ENCODE measurements around the gene CCDC192.
"Not testable (repeated sequence)": the region's sequence is repeated elsewhere in the genome, so short reads cannot be mapped to it uniquely, and the experiment has no call there.

The CCDC192 gene

GRCh38 chr5:127772531-127772930, 69.3 kb downstream of the CCDC192 start:
- Histone ChIP-seq H3K27ac (ENCODE audit: low read length) (no peak overlapping the region), H3K36me3 (ENCODE audit: control insufficient read depth, low read depth, low read length) (no peaks in the 10 kb centered on the region), H3K27me3 (ENCODE audit: control insufficient read depth, insufficient read depth, low read length) (no peaks in the 10 kb centered on the region), H3K4me3 (ENCODE audit: low read length) (no peak overlapping the region), H3K9me3 (ENCODE audit: control insufficient read depth, low read depth, low read length) (no peaks in the 10 kb centered on the region), H3K9ac (ENCODE audit: low read length) (no peak overlapping the region), H3K4me1 (ENCODE audit: control insufficient read depth, low read depth, low read length) (no peaks in the 10 kb centered on the region)

GRCh38 chr5:127774221-127774620, 71.0 kb downstream of the CCDC192 start:
- Histone ChIP-seq H3K4me1 (ENCODE audit: control insufficient read depth, low read depth, low read length) (no peaks in the 10 kb centered on the region), H3K27ac (ENCODE audit: low read length) (no peak overlapping the region), H3K9me3 (ENCODE audit: control insufficient read depth, low read depth, low read length) (no peaks in the 10 kb centered on the region), H3K27me3 (ENCODE audit: control insufficient read depth, insufficient read depth, low read length) (no peaks in the 10 kb centered on the region), H3K9ac (ENCODE audit: low read length) (no peak overlapping the region), H3K4me3 (ENCODE audit: low read length) (no peak overlapping the region), H3K36me3 (ENCODE audit: control insufficient read depth, low read depth, low read length) (no peaks in the 10 kb centered on the region)

GRCh38 chr5:127776477-127776876, 73.3 kb downstream of the CCDC192 start:
- H3K9me3 ChIP-seq (ENCODE audit: control insufficient read depth, low read depth, low read length) = no peaks in the 10 kb centered on the region
- H3K4me1 ChIP-seq (ENCODE audit: control insufficient read depth, low read depth, low read length) = no peaks in the 10 kb centered on the region
- no peaks in the 10 kb centered on the region for H3K27me3 ChIP-seq (ENCODE audit: control insufficient read depth, insufficient read depth, low read length)
- no peak overlapping the region for H3K9ac ChIP-seq (ENCODE audit: low read length)
- no peaks in the 10 kb centered on the region for H3K36me3 ChIP-seq (ENCODE audit: control insufficient read depth, low read depth, low read length)
- no peak overlapping the region for H3K4me3 ChIP-seq (ENCODE audit: low read length)
- H3K27ac ChIP-seq (ENCODE audit: low read length) = no peak overlapping the region

- H3K27me3 ChIP-seq (ENCODE audit: control insufficient read depth, insufficient read depth, low read length) = no peaks in the 10 kb centered on the region
- no peaks in the 10 kb centered on the region for H3K9me3 ChIP-seq (ENCODE audit: control insufficient read depth, low read depth, low read length)
- no peaks in the 10 kb centered on the region for H3K36me3 ChIP-seq (ENCODE audit: control insufficient read depth, low read depth, low read length)
- no peaks in the 10 kb centered on the region for H3K4me1 ChIP-seq (ENCODE audit: control insufficient read depth, low read depth, low read length)
- no peak overlapping the region for H3K4me3 ChIP-seq (ENCODE audit: low read length)
- H3K27ac ChIP-seq (ENCODE audit: low read length) = no peak overlapping the region
- no peak overlapping the region for H3K9ac ChIP-seq (ENCODE audit: low read length)
Measured at GRCh38 chr5:127777957-127778356, 74.8 kb downstream of the CCDC192 start.

GRCh38 chr5:127782450-127782849, 79.3 kb downstream of the CCDC192 start:
- not testable (repeated sequence) for H3K9me3 ChIP-seq (ENCODE audit: control insufficient read depth, low read depth, low read length); H3K4me1 ChIP-seq (ENCODE audit: control insufficient read depth, low read depth, low read length); H3K9ac ChIP-seq (ENCODE audit: low read length); H3K27ac ChIP-seq (ENCODE audit: low read length); H3K36me3 ChIP-seq (ENCODE audit: control insufficient read depth, low read depth, low read length); H3K4me3 ChIP-seq (ENCODE audit: low read length); H3K27me3 ChIP-seq (ENCODE audit: control insufficient read depth, insufficient read depth, low read length)

- H3K27me3 ChIP-seq (ENCODE audit: control insufficient read depth, insufficient read depth, low read length) = no peaks in the 10 kb centered on the region
- no peaks in the 10 kb centered on the region for H3K36me3 ChIP-seq (ENCODE audit: control insufficient read depth, low read depth, low read length)
- no peak overlapping the region for H3K27ac ChIP-seq (ENCODE audit: low read length)
- no peak overlapping the region for H3K4me3 ChIP-seq (ENCODE audit: low read length)
- no peaks in the 10 kb centered on the region for H3K9me3 ChIP-seq (ENCODE audit: control insufficient read depth, low read depth, low read length)
- H3K9ac ChIP-seq (ENCODE audit: low read length) = no peak overlapping the region
- no peaks in the 10 kb centered on the region for H3K4me1 ChIP-seq (ENCODE audit: control insufficient read depth, low read depth, low read length)
Measured at GRCh38 chr5:127785098-127785927, 82.1 kb downstream of the CCDC192 start.

GRCh38 chr5:127791439-127791838, 88.2 kb downstream of the CCDC192 start:
- Histone ChIP-seq H3K4me1 (ENCODE audit: control insufficient read depth, low read depth, low read length) (peaks cover under 1% of the 10 kb centered on the region), H3K9me3 (ENCODE audit: control insufficient read depth, low read depth, low read length) (no peaks in the 10 kb centered on the region), H3K27me3 (ENCODE audit: control insufficient read depth, insufficient read depth, low read length) (no peaks in the 10 kb centered on the region), H3K36me3 (ENCODE audit: control insufficient read depth, low read depth, low read length) (no peaks in the 10 kb centered on the region), H3K4me3 (ENCODE audit: low read length) (no peak overlapping the region), H3K9ac (ENCODE audit: low read length) (no peak overlapping the region), H3K27ac (ENCODE audit: low read length) (no peak overlapping the region)

- H3K36me3 ChIP-seq (ENCODE audit: control insufficient read depth, low read depth, low read length); H3K27me3 ChIP-seq (ENCODE audit: control insufficient read depth, insufficient read depth, low read length); H3K27ac ChIP-seq (ENCODE audit: low read length); H3K4me1 ChIP-seq (ENCODE audit: control insufficient read depth, low read depth, low read length); H3K9ac ChIP-seq (ENCODE audit: low read length); H3K9me3 ChIP-seq (ENCODE audit: control insufficient read depth, low read depth, low read length); H3K4me3 ChIP-seq (ENCODE audit: low read length): not testable (repeated sequence)
Measured at GRCh38 chr5:127791908-127792307, 88.7 kb downstream of the CCDC192 start.

- H3K27me3 ChIP-seq (ENCODE audit: control insufficient read depth, insufficient read depth, low read length) = no peaks in the 10 kb centered on the region
- no peak overlapping the region for H3K9ac ChIP-seq (ENCODE audit: low read length)
- no peaks in the 10 kb centered on the region for H3K9me3 ChIP-seq (ENCODE audit: control insufficient read depth, low read depth, low read length)
- H3K27ac ChIP-seq (ENCODE audit: low read length) = no peak overlapping the region
- peaks cover 3% of the 10 kb centered on the region for H3K4me1 ChIP-seq (ENCODE audit: control insufficient read depth, low read depth, low read length)
- no peaks in the 10 kb centered on the region for H3K36me3 ChIP-seq (ENCODE audit: control insufficient read depth, low read depth, low read length)
- no peak overlapping the region for H3K4me3 ChIP-seq (ENCODE audit: low read length)
Measured at GRCh38 chr5:127793052-127793451, 89.9 kb downstream of the CCDC192 start.

GRCh38 chr5:127793879-127794278, 90.7 kb downstream of the CCDC192 start:
- Histone ChIP-seq H3K27me3 (ENCODE audit: control insufficient read depth, insufficient read depth, low read length) (no peaks in the 10 kb centered on the region), H3K4me1 (ENCODE audit: control insufficient read depth, low read depth, low read length) (peaks cover 4% of the 10 kb centered on the region), H3K4me3 (ENCODE audit: low read length) (no peak overlapping the region), H3K36me3 (ENCODE audit: control insufficient read depth, low read depth, low read length) (no peaks in the 10 kb centered on the region), H3K9ac (ENCODE audit: low read length) (no peak overlapping the region), H3K27ac (ENCODE audit: low read length) (no peak overlapping the region), H3K9me3 (ENCODE audit: control insufficient read depth, low read depth, low read length) (no peaks in the 10 kb centered on the region)

GRCh38 chr5:127796211-127796610, 93.0 kb downstream of the CCDC192 start:
- Histone ChIP-seq H3K4me3 (ENCODE audit: low read length) (no peak overlapping the region), H3K9me3 (ENCODE audit: control insufficient read depth, low read depth, low read length) (no peaks in the 10 kb centered on the region), H3K27me3 (ENCODE audit: control insufficient read depth, insufficient read depth, low read length) (no peaks in the 10 kb centered on the region), H3K36me3 (ENCODE audit: control insufficient read depth, low read depth, low read length) (no peaks in the 10 kb centered on the region), H3K27ac (ENCODE audit: low read length) (no peak overlapping the region), H3K4me1 (ENCODE audit: control insufficient read depth, low read depth, low read length) (peaks cover 13% of the 10 kb centered on the region), H3K9ac (ENCODE audit: low read length) (no peak overlapping the region)

GRCh38 chr5:127799293-127799905, 96.2 kb downstream of the CCDC192 start:
- Histone ChIP-seq H3K4me3 (ENCODE audit: low read length) (no peak overlapping the region), H3K36me3 (ENCODE audit: control insufficient read depth, low read depth, low read length) (no peaks in the 10 kb centered on the region), H3K9me3 (ENCODE audit: control insufficient read depth, low read depth, low read length) (no peaks in the 10 kb centered on the region), H3K27me3 (ENCODE audit: control insufficient read depth, insufficient read depth, low read length) (no peaks in the 10 kb centered on the region), H3K27ac (ENCODE audit: low read length) (no peak overlapping the region), H3K4me1 (ENCODE audit: control insufficient read depth, low read depth, low read length) (peaks cover 13% of the 10 kb centered on the region), H3K9ac (ENCODE audit: low read length) (no peak overlapping the region)
